HL-60 (cell line): ENCODE data around the gene MAMSTR.

Experiments used
- POLR2AphosphoS5 ChIP-seq: IDR thresholded peaks from 2 replicates; pipeline ENCODE4 v1.6.1; 2012; ENCODE audit warnings: low read depth
- TF ChIP-seq, protein P1 (sequence below): IDR thresholded peaks from one replicate; pipeline ENCODE4 v1.5.1; 2011; ENCODE audit warnings: low read length, control low read depth, inconsistent platforms; ENCODE audit not compliant: insufficient read depth
- TF ChIP-seq, protein P2 (sequence below): IDR thresholded peaks from 2 replicates; pipeline ENCODE4 v1.6.1; 2012; ENCODE audit warnings: low read depth; ENCODE audit not compliant: insufficient replicate concordance

DNA sequence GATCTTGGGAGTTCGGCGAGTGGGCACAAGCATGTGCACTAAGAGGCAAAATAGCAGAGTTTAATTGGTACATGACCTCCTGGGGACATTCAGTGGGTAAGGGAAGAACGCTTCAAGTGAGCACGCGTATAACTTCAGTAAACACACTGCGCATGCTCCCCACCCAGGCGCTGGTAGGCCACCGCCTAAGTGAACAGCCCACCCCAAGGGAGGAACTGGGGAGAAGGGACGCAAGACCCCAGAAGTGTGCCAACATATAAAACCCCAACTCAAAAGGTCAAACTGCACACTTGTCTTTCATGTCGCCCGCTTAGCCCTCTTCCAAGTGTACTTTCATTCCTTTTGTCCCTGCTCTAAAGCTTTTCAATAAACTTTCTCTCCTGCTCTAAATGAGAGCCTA lies 36.2 kb downstream of the MAMSTR start:
- TF ChIP-seq, protein P1, sequence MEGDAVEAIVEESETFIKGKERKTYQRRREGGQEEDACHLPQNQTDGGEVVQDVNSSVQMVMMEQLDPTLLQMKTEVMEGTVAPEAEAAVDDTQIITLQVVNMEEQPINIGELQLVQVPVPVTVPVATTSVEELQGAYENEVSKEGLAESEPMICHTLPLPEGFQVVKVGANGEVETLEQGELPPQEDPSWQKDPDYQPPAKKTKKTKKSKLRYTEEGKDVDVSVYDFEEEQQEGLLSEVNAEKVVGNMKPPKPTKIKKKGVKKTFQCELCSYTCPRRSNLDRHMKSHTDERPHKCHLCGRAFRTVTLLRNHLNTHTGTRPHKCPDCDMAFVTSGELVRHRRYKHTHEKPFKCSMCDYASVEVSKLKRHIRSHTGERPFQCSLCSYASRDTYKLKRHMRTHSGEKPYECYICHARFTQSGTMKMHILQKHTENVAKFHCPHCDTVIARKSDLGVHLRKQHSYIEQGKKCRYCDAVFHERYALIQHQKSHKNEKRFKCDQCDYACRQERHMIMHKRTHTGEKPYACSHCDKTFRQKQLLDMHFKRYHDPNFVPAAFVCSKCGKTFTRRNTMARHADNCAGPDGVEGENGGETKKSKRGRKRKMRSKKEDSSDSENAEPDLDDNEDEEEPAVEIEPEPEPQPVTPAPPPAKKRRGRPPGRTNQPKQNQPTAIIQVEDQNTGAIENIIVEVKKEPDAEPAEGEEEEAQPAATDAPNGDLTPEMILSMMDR = no peak
- TF ChIP-seq, protein P2, sequence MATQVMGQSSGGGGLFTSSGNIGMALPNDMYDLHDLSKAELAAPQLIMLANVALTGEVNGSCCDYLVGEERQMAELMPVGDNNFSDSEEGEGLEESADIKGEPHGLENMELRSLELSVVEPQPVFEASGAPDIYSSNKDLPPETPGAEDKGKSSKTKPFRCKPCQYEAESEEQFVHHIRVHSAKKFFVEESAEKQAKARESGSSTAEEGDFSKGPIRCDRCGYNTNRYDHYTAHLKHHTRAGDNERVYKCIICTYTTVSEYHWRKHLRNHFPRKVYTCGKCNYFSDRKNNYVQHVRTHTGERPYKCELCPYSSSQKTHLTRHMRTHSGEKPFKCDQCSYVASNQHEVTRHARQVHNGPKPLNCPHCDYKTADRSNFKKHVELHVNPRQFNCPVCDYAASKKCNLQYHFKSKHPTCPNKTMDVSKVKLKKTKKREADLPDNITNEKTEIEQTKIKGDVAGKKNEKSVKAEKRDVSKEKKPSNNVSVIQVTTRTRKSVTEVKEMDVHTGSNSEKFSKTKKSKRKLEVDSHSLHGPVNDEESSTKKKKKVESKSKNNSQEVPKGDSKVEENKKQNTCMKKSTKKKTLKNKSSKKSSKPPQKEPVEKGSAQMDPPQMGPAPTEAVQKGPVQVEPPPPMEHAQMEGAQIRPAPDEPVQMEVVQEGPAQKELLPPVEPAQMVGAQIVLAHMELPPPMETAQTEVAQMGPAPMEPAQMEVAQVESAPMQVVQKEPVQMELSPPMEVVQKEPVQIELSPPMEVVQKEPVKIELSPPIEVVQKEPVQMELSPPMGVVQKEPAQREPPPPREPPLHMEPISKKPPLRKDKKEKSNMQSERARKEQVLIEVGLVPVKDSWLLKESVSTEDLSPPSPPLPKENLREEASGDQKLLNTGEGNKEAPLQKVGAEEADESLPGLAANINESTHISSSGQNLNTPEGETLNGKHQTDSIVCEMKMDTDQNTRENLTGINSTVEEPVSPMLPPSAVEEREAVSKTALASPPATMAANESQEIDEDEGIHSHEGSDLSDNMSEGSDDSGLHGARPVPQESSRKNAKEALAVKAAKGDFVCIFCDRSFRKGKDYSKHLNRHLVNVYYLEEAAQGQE = no peak
- TF ChIP-seq POLR2AphosphoS5 = no peak
